ENCODE results near the gene KRTAP10-11.
"Not testable (repeated sequence)": the region's sequence is repeated elsewhere in the genome, so short reads cannot be mapped to it uniquely, and the experiment has no call there.

The KRTAP10-11 gene

DNA sequence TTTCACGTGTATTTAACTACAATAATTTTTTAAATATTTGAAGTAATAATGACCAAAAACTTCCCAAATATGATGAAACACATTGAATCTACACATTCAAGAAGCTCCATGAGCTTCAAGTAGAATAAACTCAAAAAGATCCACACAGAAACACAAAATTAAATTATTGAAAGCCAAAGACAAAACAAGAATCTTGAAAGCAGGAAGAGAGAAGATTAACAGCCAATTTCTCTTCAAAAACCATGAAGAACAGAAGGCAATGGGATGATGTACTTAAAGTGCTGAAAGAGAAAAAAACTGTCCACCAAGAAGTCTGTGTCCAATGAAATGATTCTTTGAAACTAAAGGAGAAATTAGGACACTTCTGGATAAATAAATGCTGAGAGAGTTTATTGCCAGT, 14.1 kb upstream of the KRTAP10-11 start:
- no peak overlapping the region for H3K9ac ChIP-seq (ENCODE audit: low read length)

DNA sequence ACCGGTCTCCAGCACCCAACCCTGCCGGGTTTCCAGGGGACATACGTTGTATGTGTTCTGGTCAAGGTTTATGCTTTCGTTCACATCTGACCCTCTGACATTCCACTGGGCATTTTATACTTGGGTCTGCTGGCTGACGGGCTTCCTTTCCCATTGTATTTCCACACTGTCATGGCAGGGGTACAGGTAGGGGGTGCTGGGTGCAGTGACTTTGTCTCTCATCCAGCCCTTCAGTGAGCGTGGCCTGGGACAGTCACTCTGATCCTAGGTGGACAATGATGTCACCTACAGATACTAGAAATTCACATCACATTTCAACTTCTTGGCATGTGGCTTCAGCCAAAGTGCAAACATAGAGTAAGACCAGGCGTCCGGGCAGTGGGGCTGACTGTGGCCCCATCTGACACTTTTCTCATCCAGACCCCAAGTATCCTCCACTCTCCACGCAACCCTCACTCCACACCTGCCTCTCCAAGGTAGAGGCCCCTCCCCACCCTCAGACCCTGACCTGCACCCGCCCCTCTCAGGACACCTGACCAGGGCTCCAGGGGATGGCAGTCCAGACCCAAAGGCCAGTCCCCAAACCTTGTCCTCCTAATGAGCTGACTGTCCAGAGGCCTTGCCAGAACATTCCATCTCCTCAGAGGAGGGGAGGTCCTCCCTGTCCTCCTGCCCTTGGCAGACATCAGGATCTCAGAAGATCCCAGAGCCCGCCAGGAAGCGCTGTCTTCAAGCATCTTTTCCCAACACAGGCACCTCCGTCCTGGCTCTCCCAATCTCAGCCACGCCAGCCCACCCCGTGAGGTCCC, 9.8 kb upstream of the KRTAP10-11 start:
- peaks cover 3% of the 10 kb centered on the region for H3K27me3 ChIP-seq (ENCODE audit: control insufficient read depth, insufficient read depth, low read length)
- H3K4me1 ChIP-seq (ENCODE audit: control insufficient read depth, insufficient read depth, low read length), result no peaks in the 10 kb centered on the region
- no peak overlapping the region for H3K9ac ChIP-seq (ENCODE audit: low read length)
- H3K4me3 ChIP-seq (ENCODE audit: low read length), result no peak overlapping the region
- no peaks in the 10 kb centered on the region for H3K36me3 ChIP-seq (ENCODE audit: control insufficient read depth, insufficient read depth, low read length)
- no peaks in the 10 kb centered on the region for H3K9me3 ChIP-seq (ENCODE audit: control insufficient read depth, low read length)

More for the DNA sequence above, 14.1 kb upstream of the KRTAP10-11 start:
- H3K4me1 ChIP-seq (ENCODE audit: control insufficient read depth, insufficient read depth, low read length), result no peaks in the 10 kb centered on the region
- no peak overlapping the region for H3K4me3 ChIP-seq (ENCODE audit: low read length)
- peaks cover 10% of the 10 kb centered on the region for H3K27me3 ChIP-seq (ENCODE audit: control insufficient read depth, insufficient read depth, low read length)
- H3K36me3 ChIP-seq (ENCODE audit: control insufficient read depth, insufficient read depth, low read length), result no peaks in the 10 kb centered on the region
- no peaks in the 10 kb centered on the region for H3K9me3 ChIP-seq (ENCODE audit: control insufficient read depth, low read length)

DNA sequence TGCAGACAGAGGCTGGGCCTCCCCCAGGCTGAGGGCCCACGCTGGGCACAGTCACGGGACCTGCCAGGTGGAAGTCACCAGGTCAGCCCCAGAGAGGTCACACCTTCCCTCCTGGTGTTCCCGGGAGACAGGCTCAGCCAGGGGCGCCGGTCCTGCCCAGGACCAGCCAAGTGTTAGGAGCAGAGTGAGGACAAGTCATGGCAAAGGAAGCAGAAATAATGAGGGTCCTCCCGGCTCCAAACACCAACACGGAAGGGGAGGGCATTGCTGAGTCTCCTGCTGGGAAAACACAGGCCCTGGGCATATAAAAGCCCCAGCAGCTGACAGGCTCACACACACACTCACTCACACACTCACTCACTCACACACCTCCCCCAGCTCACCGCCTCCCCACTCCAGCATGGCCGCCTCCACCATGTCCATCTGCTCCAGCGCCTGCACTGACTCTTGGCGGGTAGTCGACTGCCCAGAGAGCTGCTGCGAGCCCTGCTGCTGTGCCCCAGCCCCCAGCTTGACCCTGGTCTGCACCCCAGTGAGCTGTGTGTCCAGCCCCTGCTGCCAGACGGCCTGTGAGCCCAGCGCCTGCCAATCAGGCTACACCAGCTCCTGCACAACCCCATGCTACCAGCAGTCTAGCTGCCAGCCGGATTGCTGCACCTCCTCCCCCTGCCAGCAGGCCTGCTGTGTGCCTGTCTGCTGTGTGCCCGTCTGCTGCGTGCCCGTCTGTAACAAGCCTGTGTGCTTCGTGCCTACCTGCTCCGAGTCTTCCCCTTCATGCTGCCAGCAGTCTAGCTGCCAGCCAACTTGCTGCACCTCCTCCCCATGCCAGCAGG, 9.0 kb upstream of the KRTAP10-11 start, which contains the start of gene KRTAP10-10:
TSS of gene KRTAP10-10 (plus strand) at position 339 of the 833 bp plus-strand sequence. CDS start at position 401, 62 bp downstream.
- no peaks in the 10 kb centered on the region for H3K9me3 ChIP-seq (ENCODE audit: control insufficient read depth, low read length)
- H3K27me3 ChIP-seq (ENCODE audit: control insufficient read depth, insufficient read depth, low read length), result peaks cover 3% of the 10 kb centered on the region
- no peak within 1 kb of the TSS for H3K4me3 ChIP-seq (ENCODE audit: low read length)
- no peaks in the 10 kb centered on the region for H3K36me3 ChIP-seq (ENCODE audit: control insufficient read depth, insufficient read depth, low read length)
- no peak within 1 kb of the TSS for H3K9ac ChIP-seq (ENCODE audit: low read length)
- no peaks in the 10 kb centered on the region for H3K4me1 ChIP-seq (ENCODE audit: control insufficient read depth, insufficient read depth, low read length)

DNA sequence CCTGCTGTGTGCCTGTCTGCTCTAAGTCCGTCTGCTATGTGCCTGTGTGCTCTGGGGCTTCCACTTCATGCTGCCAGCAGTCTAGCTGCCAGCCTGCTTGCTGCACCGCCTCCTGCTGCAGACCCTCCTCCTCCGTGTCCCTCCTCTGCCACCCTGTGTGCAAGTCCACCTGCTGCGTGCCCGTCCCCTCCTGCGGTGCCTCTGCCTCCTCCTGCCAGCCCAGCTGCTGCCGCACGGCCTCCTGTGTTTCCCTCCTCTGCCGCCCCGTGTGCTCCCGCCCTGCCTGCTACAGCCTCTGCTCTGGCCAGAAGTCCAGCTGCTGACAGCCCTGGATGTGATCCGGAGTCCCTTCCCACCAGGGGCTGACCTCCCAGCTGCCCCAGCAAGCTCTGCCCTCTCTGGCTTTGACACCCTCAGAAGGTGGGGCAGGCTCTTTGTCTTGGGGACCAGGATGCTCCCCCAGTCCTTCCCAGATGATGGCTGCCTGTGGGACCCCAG, 8.3 kb upstream of the KRTAP10-11 start:
- not testable (repeated sequence) for H3K9me3 ChIP-seq (ENCODE audit: control insufficient read depth, low read length); H3K9ac ChIP-seq (ENCODE audit: low read length); H3K4me3 ChIP-seq (ENCODE audit: low read length); H3K36me3 ChIP-seq (ENCODE audit: control insufficient read depth, insufficient read depth, low read length); H3K27me3 ChIP-seq (ENCODE audit: control insufficient read depth, insufficient read depth, low read length); H3K4me1 ChIP-seq (ENCODE audit: control insufficient read depth, insufficient read depth, low read length)

DNA sequence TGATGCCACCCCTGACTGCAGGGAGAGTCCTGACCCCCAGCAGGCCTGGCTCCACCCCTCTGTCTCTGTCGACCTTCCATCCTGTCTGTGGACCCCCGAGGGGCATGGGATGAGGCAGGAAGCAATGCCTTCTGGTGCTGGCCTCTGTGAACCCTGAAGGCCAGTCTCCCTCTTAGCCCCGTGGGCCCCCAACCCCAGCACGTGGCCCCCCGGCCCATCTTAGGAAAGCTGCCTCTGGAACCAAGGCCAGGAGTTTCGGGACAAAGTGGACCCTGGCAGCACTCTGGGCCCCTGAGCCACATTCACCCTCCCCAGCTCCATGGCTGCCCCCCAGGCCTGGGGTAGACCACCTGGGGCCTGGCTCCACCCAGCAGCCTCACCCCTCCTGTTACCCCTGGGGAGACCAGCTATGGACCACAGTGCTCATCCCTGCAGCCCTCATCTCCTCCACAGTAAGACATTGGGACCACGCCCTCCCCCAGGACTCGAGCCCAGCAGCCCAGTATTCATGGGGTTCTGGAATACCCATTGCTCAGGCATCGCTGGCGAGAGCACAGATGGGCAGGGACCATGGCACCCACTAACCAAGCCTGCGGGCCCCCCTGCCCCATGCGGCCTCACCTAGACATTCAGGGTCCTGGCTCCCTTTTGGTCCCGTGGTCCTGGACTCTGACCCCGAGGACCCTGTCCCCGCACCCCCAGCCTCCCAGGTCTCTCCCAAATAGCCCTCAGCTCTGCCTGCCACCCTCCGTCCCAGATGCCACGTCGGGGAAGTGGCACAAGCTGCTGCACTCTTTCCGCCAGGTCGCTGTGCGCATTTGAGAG, 7.5 kb upstream of the KRTAP10-11 start:
- H3K27me3 ChIP-seq (ENCODE audit: control insufficient read depth, insufficient read depth, low read length); H3K36me3 ChIP-seq (ENCODE audit: control insufficient read depth, insufficient read depth, low read length); H3K4me1 ChIP-seq (ENCODE audit: control insufficient read depth, insufficient read depth, low read length); H3K9me3 ChIP-seq (ENCODE audit: control insufficient read depth, low read length); H3K4me3 ChIP-seq (ENCODE audit: low read length); H3K9ac ChIP-seq (ENCODE audit: low read length): not testable (repeated sequence)

DNA sequence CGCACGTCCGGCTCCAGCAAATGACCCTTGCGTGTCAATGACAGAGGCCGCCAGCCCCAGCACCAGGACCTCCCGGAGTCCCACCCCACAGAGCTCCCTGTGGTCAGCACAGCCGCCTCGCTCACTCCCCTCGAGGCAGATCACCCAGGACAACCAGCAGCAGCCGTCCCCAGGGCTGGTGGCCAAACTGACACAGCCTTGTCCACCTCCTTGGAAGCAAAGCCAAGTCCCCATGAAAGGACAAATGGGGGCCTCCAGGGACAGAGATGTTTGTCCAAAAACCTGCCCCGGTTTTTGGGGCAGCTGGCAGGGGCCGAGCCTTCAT, 6.9 kb upstream of the KRTAP10-11 start:
- Histone ChIP-seq H3K27me3 (ENCODE audit: control insufficient read depth, insufficient read depth, low read length) (peaks cover 3% of the 10 kb centered on the region), H3K9me3 (ENCODE audit: control insufficient read depth, low read length) (no peaks in the 10 kb centered on the region), H3K4me1 (ENCODE audit: control insufficient read depth, insufficient read depth, low read length) (no peaks in the 10 kb centered on the region), H3K4me3 (ENCODE audit: low read length) (no peak overlapping the region), H3K9ac (ENCODE audit: low read length) (no peak overlapping the region), H3K36me3 (ENCODE audit: control insufficient read depth, insufficient read depth, low read length) (no peaks in the 10 kb centered on the region)

DNA sequence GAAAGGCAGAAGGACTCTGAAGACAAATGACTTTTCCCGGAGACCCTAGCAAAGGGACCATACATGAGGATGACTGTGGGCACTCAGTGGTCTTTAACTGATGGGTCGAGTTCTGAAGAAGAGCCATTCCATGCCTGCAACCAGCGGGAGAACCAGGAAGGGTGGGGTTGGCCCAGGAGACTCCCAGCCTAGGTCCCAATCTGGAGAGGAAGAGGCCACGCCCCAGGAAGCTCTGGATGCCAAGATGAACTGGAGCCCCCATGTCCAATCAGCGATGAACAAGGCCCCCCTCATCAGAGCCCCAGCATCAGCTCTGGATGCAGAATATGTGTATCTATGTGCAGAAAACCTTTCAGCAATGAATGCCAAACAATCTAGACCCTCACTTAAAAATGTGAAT, 5.5 kb upstream of the KRTAP10-11 start:
- H3K4me1 ChIP-seq (ENCODE audit: control insufficient read depth, insufficient read depth, low read length), result no peaks in the 10 kb centered on the region
- no peak overlapping the region for H3K9ac ChIP-seq (ENCODE audit: low read length)
- peaks cover 3% of the 10 kb centered on the region for H3K27me3 ChIP-seq (ENCODE audit: control insufficient read depth, insufficient read depth, low read length)
- H3K9me3 ChIP-seq (ENCODE audit: control insufficient read depth, low read length), result no peaks in the 10 kb centered on the region
- no peak overlapping the region for H3K4me3 ChIP-seq (ENCODE audit: low read length)
- no peaks in the 10 kb centered on the region for H3K36me3 ChIP-seq (ENCODE audit: control insufficient read depth, insufficient read depth, low read length)

DNA sequence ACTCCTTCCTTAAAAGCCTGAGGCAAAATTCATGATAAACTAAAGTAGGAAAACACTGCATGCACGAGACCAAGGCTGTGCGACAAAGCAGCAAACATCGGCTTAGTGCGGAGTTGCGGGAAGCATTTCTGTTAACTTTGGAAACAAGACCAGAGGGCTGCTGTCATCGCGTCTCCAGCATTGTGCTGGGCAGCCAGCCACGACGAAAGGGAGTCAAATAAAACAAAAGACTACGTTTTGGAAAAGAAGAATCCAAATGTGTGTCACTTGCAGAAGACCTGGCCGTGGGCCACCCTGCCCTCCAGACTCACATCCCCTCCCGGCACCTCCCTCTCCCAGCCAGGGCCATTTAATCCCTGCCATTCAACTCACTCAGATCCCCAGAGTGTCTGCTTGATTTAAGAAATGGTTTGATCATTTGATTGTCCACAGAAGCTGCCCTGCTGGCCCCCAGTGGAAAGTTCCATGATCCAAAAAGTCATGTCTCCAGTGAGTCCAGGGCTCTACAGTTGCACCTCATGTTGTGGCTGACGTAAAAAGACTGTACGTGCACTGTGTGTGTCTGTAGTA, 2.4 kb upstream of the KRTAP10-11 start:
- H3K4me3 ChIP-seq (ENCODE audit: low read length), result no peak overlapping the region
- no peaks in the 10 kb centered on the region for H3K4me1 ChIP-seq (ENCODE audit: control insufficient read depth, insufficient read depth, low read length)
- H3K9me3 ChIP-seq (ENCODE audit: control insufficient read depth, low read length), result no peaks in the 10 kb centered on the region
- no peaks in the 10 kb centered on the region for H3K36me3 ChIP-seq (ENCODE audit: control insufficient read depth, insufficient read depth, low read length)
- H3K9ac ChIP-seq (ENCODE audit: low read length), result no peak overlapping the region
- peaks cover 3% of the 10 kb centered on the region for H3K27me3 ChIP-seq (ENCODE audit: control insufficient read depth, insufficient read depth, low read length)

DNA sequence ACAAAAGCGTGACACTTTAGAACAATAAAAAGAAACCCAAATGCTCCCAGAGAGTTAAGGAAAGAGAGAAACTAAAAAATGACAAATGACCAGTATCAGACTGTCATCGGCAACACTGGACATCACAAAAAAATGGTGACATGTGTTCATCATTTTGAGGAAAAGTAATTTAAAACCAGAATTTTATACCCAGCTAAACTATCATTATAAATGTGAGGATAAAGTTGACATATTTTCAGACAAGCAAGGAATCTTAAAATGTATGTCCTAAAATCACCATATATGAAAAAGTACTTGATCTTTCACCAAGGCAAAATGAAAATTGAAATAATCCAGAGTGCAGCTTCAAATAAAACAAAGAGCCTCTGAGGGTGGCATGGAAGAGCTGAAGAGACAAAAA, 1.3 kb upstream of the KRTAP10-11 start:
- Histone ChIP-seq H3K27me3 (ENCODE audit: control insufficient read depth, insufficient read depth, low read length) (peaks cover 3% of the 10 kb centered on the region), H3K4me3 (ENCODE audit: low read length) (no peak overlapping the region), H3K4me1 (ENCODE audit: control insufficient read depth, insufficient read depth, low read length) (no peaks in the 10 kb centered on the region), H3K36me3 (ENCODE audit: control insufficient read depth, insufficient read depth, low read length) (no peaks in the 10 kb centered on the region), H3K9ac (ENCODE audit: low read length) (no peak overlapping the region), H3K9me3 (ENCODE audit: control insufficient read depth, low read length) (no peaks in the 10 kb centered on the region)

DNA sequence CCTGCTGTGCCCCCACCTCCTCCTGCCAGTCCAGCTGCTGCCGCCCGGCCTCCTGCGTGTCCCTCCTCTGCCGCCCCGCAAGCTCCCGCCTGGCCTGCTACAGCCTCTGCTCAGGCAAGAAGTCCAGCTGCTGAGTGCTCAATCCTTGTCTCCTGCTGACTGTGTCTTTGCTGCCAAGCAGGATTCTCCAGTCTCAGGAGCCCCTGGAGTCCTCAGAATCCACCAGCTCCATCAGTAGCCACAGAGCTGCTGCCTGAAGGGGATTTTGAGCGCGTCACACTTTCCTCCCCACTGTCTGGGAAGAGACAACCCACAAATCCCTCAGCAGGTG, 973 bp downstream of the KRTAP10-11 start:
- Histone ChIP-seq H3K4me3 (ENCODE audit: low read length) (no peak overlapping the region), H3K9ac (ENCODE audit: low read length) (no peak overlapping the region), H3K36me3 (ENCODE audit: control insufficient read depth, insufficient read depth, low read length) (no peaks in the 10 kb centered on the region), H3K9me3 (ENCODE audit: control insufficient read depth, low read length) (no peaks in the 10 kb centered on the region), H3K4me1 (ENCODE audit: control insufficient read depth, insufficient read depth, low read length) (no peaks in the 10 kb centered on the region), H3K27me3 (ENCODE audit: control insufficient read depth, insufficient read depth, low read length) (no peaks in the 10 kb centered on the region)

DNA sequence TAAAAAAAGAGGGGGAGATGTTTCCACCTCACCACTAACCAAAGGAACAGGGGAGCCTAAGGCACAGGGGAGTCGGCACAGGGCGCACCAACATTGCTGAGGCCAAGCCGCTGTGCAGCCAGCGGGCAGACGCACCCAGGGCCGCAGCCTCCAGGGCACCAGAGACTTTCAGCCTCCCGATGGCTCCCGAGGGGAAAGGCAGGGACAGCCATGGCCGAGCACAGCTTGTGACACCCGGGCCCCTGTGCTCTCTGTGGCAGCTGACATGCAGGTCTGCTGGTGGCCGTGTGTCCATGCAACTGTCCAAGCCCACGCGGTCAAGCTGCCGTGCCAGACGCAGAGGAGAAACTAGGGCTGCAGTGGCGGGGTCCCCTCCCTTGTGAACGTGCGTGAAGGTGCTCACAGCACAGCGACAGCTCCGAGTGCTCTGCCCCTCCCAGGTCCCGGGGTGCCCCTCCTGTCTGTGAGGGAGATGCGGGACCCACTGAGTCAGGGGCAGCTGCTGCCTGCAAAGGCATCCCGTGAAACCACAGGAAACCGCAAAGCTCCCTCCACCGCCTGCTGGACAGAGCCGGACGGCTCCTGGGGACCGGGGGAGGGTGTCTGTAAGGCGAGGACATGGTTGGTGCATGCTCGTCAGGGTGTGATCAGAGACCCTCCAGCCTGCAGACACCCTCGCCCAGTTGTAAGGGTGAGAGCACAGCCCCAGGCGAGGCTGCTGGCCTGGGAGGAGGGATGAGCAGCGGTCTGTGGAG, 2.5 kb downstream of the KRTAP10-11 start:
- Histone ChIP-seq H3K9me3 (ENCODE audit: control insufficient read depth, low read length) (no peaks in the 10 kb centered on the region), H3K27me3 (ENCODE audit: control insufficient read depth, insufficient read depth, low read length) (no peaks in the 10 kb centered on the region), H3K4me3 (ENCODE audit: low read length) (no peak overlapping the region), H3K36me3 (ENCODE audit: control insufficient read depth, insufficient read depth, low read length) (no peaks in the 10 kb centered on the region), H3K9ac (ENCODE audit: low read length) (no peak overlapping the region), H3K4me1 (ENCODE audit: control insufficient read depth, insufficient read depth, low read length) (no peaks in the 10 kb centered on the region)

All from mucosa of stomach (tissue), 1 donor.